Measurements from ENCODE around the gene SCLT1. TPM values are rescaled to one million over a fixed set of nuclear protein-coding genes. Genes with fewer than 3 reads are reported as not detected.
"Not testable (repeated sequence)": the region's sequence is repeated elsewhere in the genome, so short reads cannot be mapped to it uniquely, and the experiment has no call there.

The SCLT1 gene
- total RNA-seq (2014; rRNA removed; shearing (Covaris generic)), result 10.7 and 15.8 TPM in 2 replicates

DNA sequence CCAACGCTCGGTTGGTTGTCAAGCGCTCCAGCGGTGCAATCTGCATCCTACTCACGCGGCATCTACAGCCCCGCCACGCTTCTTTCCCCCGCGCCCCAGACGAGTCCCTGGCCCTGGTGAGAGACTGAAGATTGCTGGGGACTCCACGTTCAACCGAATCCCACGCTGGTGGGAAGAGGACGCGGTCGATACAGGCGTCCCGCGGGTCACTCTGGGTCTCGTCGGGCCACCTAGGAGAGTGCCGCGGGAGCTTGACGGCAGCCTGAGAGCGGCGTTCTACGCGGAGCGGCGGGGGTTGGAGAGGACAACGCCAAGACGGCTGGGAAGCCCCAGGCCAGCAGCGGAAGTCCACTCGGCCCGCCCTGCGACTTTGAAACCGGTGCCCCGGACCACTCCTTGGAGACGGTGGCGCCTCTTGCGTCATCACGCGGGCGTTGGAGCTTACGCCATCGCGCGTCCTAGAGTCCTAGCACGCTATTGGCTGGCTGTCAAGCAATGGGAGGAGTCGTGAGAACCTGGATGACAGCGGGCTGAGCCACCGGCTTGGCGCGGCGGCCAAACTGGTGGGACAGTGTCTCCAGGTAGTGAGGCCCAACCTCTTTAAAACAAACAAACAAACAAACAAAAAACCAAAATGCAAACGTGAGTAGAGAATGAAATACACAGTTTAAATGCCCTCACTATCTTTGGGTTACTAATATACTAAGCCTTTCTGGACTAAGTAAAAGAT lies at the start of gene SCLT1:
SCLT1 (minus strand) TSS at position 349 of the 730 bp plus-strand sequence. CDS start 436 bp downstream, outside the sequence.
- in situ Hi-C loops (cut with HindIII; ENCODE audit: low sequenced_read_pairs), result no loop called here
- DNase-seq (ENCODE audit: low spot score), result peak; percentile 100

GRCh38 chr4:129140521-129140920 lies 47.2 kb upstream of the SCLT1 start:
- in situ Hi-C loops (cut with HindIII; ENCODE audit: low sequenced_read_pairs), result no loop called here
- DNase-seq (ENCODE audit: low spot score), result peak; percentile 16

DNA sequence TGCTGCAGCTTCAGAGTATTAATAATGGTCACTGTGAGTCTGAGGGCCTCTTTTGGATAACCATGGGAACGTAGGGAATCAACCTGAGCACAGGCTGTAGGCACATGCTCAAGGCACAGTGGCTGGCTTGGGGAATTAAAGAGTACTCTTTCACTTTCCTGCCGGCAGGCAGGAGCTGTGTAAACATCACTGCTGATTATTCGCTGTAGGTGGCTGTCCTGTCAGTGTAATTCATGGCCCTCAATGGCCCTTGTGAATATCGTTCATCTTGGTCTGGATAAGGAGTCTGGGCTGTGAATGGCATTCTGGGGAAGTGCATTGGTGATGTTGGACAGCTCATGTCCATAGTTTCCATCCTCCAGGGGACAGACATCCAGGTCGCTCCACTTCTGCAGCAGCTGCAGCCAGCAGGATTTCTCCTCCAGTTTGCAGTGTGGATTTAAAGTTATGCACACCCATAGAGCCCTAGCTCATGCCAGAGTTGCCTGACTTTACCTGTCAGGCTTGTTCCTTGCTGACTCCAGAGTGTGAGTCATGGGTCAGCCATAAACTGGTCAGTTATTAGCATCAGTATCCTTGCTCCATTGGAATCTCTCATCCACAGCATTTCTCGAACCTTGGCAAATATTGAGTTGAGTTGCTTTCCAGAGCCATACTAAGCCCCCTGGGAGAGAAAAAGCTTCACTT lies 45.6 kb upstream of the SCLT1 start:
- DNase-seq (ENCODE audit: low spot score), result no peak
- in situ Hi-C loops (cut with HindIII; ENCODE audit: low sequenced_read_pairs), result no loop called here

GRCh38 chr4:129136433-129136832 lies 43.1 kb upstream of the SCLT1 start:
- in situ Hi-C loops (cut with HindIII; ENCODE audit: low sequenced_read_pairs), result no loop called here
- DNase-seq (ENCODE audit: low spot score), result no peak

DNA sequence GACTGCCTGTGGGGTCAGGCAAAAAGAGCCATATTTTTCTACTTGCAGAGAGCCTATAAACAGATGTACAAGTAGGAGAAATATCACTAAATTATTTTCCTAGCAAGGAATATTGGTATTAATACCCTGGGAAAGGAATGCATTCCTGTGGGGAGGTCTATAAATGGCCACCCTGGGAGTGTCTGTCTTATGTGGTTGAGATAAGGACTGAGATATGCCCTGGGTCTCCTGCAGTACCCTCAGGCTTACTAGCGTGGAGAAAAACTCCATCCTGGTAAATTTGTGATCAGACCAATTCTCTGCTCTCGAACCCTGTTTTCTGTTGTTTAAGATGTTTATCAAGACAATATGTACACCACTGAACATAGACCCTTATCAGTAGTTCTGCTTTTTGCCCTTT lies 38.0 kb upstream of the SCLT1 start:
- in situ Hi-C loops (cut with HindIII; ENCODE audit: low sequenced_read_pairs), result no loop called here
- no peak for DNase-seq (ENCODE audit: low spot score)

- DNase-seq (ENCODE audit: low spot score), result no peak
- in situ Hi-C loops (cut with HindIII; ENCODE audit: low sequenced_read_pairs), result no loop called here
These were observed 35.8 kb upstream of the SCLT1 start for GRCh38 chr4:129129143-129129542.

DNA sequence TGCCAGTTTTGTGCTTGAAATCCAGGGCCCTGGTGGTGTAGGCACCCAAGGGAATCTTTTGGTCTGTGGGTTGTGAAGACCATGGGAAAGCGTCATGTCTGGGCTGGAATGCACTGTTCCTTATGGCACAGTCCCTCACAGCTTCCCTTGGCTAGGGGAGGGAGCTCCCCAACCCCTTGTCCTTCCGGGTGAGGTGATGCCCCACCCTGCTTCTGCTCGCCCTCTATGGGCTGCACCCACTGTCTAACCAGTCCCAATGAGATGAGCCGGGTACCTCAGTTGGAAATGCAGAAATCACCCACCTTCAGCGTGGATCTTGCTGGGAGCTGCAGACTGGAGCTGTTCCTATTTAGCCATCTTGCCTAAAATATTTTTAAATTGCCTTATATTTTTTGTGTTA lies 33.3 kb upstream of the SCLT1 start:
- DNase-seq (ENCODE audit: low spot score); in situ Hi-C loops (cut with HindIII; ENCODE audit: low sequenced_read_pairs): not testable (repeated sequence)

- no peak for DNase-seq (ENCODE audit: low spot score)
- in situ Hi-C loops (cut with HindIII; ENCODE audit: low sequenced_read_pairs), result no loop called here
These were observed 24.4 kb upstream of the SCLT1 start for GRCh38 chr4:129117705-129118104.

DNA sequence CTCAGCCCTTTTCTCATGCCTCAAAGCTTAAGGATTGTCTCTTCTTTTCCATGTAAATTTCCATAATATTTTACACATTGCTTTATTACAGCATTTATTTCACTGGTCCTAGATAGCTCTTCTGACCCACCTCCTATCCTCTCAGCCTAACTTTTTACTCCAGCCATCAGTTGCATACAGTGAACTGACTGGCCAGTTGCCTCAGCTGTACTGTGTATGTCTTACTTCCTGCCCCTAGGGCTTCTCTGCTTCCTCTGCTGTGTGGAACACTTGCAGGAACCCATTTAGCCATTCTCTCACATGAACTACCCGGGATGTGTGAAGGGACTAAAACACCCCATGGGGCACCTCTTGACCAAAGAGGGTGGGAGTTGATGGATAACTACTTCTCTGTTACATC lies 20.6 kb upstream of the SCLT1 start:
- in situ Hi-C loops (cut with HindIII; ENCODE audit: low sequenced_read_pairs), result no loop called here
- DNase-seq (ENCODE audit: low spot score), result no peak

DNA sequence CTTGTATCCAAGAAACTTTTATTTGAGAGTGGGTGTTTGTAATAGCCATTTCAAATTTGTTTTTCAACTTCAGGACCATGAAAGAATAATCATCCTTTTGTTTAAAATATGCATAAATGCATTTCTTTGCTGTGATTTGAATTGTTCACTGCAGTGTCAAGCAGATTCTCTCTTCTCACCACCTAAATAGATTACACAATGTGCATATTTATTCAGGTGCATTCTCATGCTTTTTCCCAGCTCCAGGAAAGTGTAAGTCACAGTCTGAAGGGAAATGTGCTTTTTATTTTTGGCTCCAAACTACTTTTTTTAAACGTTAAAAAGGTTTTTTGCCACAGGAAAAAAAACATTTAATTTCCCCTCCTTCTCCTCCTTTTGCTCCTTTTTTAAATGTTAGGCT lies 20.1 kb upstream of the SCLT1 start:
- no peak for DNase-seq (ENCODE audit: low spot score)
- in situ Hi-C loops (cut with HindIII; ENCODE audit: low sequenced_read_pairs), result no loop called here

DNA sequence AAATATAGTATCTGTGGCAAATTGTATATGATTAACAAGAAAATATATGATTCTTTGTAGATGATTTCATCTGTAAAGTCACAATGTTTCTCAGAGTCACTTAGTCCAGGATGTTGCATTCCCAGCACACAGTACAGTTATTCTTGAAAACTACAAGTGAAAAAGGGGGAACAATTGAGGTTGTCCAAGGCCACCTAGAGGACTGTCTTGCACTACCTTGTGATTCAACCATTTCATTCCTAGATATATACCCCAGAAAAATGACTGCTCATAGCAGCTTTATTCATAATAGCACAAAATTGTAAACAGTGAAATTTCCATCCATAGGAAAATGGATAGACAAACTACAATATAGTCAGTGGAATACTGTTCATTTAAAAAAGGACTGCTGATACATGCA lies 18.6 kb upstream of the SCLT1 start:
- no peak for DNase-seq (ENCODE audit: low spot score)
- in situ Hi-C loops (cut with HindIII; ENCODE audit: low sequenced_read_pairs), result no loop called here

GRCh38 chr4:129110931-129111330 lies 17.6 kb upstream of the SCLT1 start:
- no peak for DNase-seq (ENCODE audit: low spot score)
- in situ Hi-C loops (cut with HindIII; ENCODE audit: low sequenced_read_pairs), result no loop called here

GRCh38 chr4:129109965-129110824 lies 16.9 kb upstream of the SCLT1 start:
- DNase-seq (ENCODE audit: low spot score), result no peak
- in situ Hi-C loops (cut with HindIII; ENCODE audit: low sequenced_read_pairs), result no loop called here

DNA sequence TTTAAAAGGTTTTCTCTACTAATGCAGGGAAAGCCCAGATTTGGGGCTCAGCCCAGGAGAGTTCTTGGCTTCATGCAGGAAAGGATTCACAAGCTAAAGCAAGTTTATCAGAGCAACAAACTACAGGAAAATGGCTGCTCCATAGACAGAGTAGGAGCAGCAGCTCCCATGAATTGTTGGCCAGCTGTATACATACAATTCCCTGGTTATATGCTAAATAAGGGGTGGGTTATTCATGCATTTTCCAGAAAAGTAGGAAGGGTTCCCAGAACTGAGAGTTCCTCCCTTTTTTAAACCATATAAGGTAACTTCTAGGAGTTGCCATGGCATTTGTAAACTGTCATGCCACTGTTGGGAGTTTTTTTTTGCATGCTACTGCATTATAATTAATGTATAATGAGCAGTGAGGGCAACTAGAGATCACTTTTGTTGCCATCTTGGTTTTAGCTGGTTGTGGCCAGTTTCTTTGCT lies 5.2 kb upstream of the SCLT1 start:
- no peak for DNase-seq (ENCODE audit: low spot score)
- in situ Hi-C loops (cut with HindIII; ENCODE audit: low sequenced_read_pairs), result no loop called here

DNA sequence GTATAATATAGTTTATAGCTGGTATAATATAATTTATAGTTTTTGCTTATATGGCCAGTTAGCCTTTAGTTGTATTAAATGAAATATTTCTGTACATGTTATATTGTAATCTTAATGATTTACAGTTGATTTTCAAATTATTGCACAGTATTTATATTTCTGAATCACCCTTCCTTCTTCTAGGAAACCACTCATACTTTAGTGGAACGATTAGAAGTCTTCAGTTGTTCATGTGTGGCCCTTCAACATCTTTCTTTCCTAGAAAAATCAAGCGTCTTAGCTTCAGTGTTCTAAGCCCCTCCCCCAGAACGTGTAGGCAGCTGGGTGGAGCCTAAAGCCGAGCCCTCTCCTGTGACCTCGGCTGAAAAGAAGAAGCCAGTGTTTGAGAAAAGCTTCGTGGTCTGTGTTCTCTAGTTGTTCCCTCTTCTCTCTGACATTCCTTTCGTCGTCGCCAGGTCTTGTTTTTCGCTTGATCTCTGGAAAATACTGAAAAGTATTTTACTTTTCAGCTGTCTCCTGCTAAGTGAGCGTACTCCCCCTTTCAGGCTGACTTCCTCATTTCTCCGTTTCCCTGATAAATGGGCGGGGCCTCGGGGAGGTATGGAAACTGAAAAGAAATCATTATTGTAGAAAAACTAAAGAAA lies 2.6 kb upstream of the SCLT1 start, which contains the start of gene C4orf33:
C4orf33 (plus strand) TSS at position 342 of the 644 bp plus-strand sequence. CDS start 6,459 bp downstream, outside the sequence.
- in situ Hi-C loops (cut with HindIII; ENCODE audit: low sequenced_read_pairs), result no loop called here
- peak; percentile 77 for DNase-seq (ENCODE audit: low spot score)

GRCh38 chr4:129094347-129094746 lies 1.0 kb upstream of the SCLT1 start:
- in situ Hi-C loops (cut with HindIII; ENCODE audit: low sequenced_read_pairs), result no loop called here
- DNase-seq (ENCODE audit: low spot score), result peak; percentile 16

DNA sequence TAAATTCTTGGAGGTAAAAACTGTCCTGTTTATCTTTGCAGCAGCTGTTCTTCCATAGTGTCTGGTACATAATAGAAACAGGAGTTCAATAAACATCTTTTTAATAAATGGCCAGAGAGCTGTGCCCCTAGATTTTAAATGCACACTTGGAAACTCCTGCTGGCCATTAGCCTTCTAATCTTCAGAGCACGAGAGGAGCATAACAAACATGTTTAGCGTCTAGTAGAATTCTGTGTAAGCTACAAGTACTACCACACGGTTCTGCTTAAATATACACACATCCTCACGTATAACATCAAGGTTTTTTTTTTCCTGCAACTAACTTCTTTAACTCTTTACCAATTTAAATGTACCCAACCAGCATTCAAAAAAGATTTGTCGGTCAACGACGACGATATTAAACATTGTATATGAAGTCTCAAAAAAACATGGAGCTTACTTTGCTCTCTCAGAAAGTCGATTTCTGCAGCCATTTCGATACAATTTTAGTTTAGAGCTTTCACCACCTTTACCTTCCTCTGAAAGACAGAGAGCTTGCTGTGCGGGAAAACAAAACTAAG lies 628 bp downstream of the SCLT1 start:
- DNase-seq (ENCODE audit: low spot score), result peak; percentile 50
- in situ Hi-C loops (cut with HindIII; ENCODE audit: low sequenced_read_pairs), result no loop called here

- no peak for DNase-seq (ENCODE audit: low spot score)
- in situ Hi-C loops (cut with HindIII; ENCODE audit: low sequenced_read_pairs), result no loop called here
These were observed 5.8 kb downstream of the SCLT1 start for GRCh38 chr4:129087516-129087915.

DNA sequence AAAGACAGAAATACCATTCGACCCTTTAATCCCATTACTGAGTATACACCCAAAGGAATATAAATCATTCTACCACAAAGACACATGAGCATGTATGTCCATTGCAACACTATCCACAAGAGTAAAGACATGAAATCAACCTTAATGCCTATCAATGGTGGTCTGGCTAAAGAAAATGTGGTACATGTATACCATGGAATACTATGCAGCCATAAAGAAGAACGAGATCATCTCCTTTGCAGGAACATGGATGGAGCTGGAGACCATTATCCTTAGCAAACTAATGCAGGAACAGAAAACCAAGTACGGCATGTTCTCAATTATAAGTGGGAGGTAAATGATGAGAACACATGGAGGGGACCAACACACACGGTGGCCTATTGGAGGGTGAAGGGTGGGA lies 7.9 kb downstream of the SCLT1 start:
- DNase-seq (ENCODE audit: low spot score), result no peak
- in situ Hi-C loops (cut with HindIII; ENCODE audit: low sequenced_read_pairs), result no loop called here
